ENCODE measurements around the gene USP10. TPM values are rescaled to one million over a fixed set of nuclear protein-coding genes. Genes with fewer than 3 reads are reported as not detected.

Gene USP10
- total and polyA plus RNA-seq, 2 donors (not counting 1 experiment from before 2014, with no cell fraction given) = 48.9 to 134 TPM

GRCh38 chr16:84726079-84726668 is 26.4 kb downstream of the USP10 start:
- no peaks in the 10 kb centered on the region for H3K27me3 Mint-ChIP-seq
- Histone ChIP-seq H3K4me3 (ENCODE audit: control extremely low read depth in 1 of 5, extremely low read depth in 1 of 5, insufficient read depth in 1 of 5, low read depth in 2 of 5, low read length in 4 of 5) (peak overlapping the region; percentile 28 to 59 (median 52)), H3K27ac (ENCODE audit: low read length in 2 of 2) (peak overlapping the region; percentile 55 to 78), H3K27me3 (replicated peaks in 1 of 4; ENCODE audit: control extremely low read depth in 1 of 4, control insufficient read depth in 3 of 4, insufficient read depth in 4 of 4, low read length in 3 of 4) (no peaks in the 10 kb centered on the region), H4K20me1 (ENCODE audit: control insufficient read depth, insufficient read depth, low read length, poor library complexity, severe bottlenecking) (peaks cover 86% of the 10 kb centered on the region), H3K36me3 (replicated peaks in 1 of 2; ENCODE audit: control extremely low read depth in 1 of 2, control insufficient read depth in 1 of 2, extremely low read depth in 1 of 2, insufficient read depth in 2 of 2, low read length in 1 of 2) (peaks cover 0 to 8% of the 10 kb centered on the region in 2 experiments), H2AFZ (ENCODE audit: insufficient read depth, low read depth, low read length, poor library complexity, severe bottlenecking) (peak overlapping the region; percentile 11), H3K4me2 (replicated peaks; ENCODE audit: low read depth, low read length, poor library complexity, severe bottlenecking) (peak overlapping the region; percentile 81), H3K79me2 (ENCODE audit: control insufficient read depth, insufficient read depth, low read length) (peaks cover 96% of the 10 kb centered on the region), H3K9ac (ENCODE audit: low read length) (peak overlapping the region; percentile 57), H3K9me3 (ENCODE audit: control extremely low read depth in 1 of 3, control insufficient read depth in 2 of 3, insufficient read depth in 1 of 3, low read length in 2 of 3) (no peaks in the 10 kb centered on the region), H3K4me1 (ENCODE audit: control insufficient read depth in 2 of 2, insufficient read depth in 2 of 2, low read length in 2 of 2) (peaks cover 44 to 58% of the 10 kb centered on the region in 2 donors)
- peak overlapping the region; percentile 87 for H3K4me3 Mint-ChIP-seq
- ChIA-PET CTCF (interaction anchor here (0.7 to 25.4 kb wide), 45 partner anchors 8 to 446 kb away, joined by 3 to 536 read pairs (median 7); partner anchors contain the start of genes COTL1 and KLHL36), POLR2A (interaction anchor here (0.6 to 1.6 kb wide), 2 partner anchors 62 to 105 kb away, joined by 4 read pairs; no protein-coding TSS in a partner anchor)
- DNase-seq (peak; percentile 85), ATAC-seq (ENCODE audit: low read depth) (peak; percentile 55)
- peaks cover 74% of the 10 kb centered on the region for H3K4me1 Mint-ChIP-seq
- peak overlapping the region; percentile 90 for H3K27ac Mint-ChIP-seq
- H3K9me3 Mint-ChIP-seq (ENCODE audit: insufficient read depth) = no peaks in the 10 kb centered on the region
- WGBS (ENCODE audit: insufficient coverage) = 1% methylated on average over 10 of the region's 12 CpGs
- peak; percentile 99 for TF ChIP-seq CTCF (IDR thresholded peaks at IDR 0.05)
- no peak for TF ChIP-seq EZH2 (IDR thresholded peaks at IDR 0.05; ENCODE audit: borderline replicate concordance, insufficient read depth, low read depth, low read length, poor library complexity, severe bottlenecking)
- intact Hi-C loops (cut with micrococcal nuclease) = loop anchor here (1.0 to 2.0 kb wide), 5 partner anchors 12 to 215 kb away; no protein-coding TSS in a partner anchor

All from B cell (primary cell).